Mucosa of stomach (tissue), 1 donor: ENCODE results near the gene DHX38.

Experiments used
- H3K27me3 ChIP-seq: one replicate; pipeline ENCODE4 v1.7.0; 2013; ENCODE audit warnings: mild to moderate bottlenecking, low read length; ENCODE audit not compliant: control insufficient read depth, insufficient read depth
- H3K36me3 ChIP-seq: one replicate; pipeline ENCODE4 v1.7.0; 2013; ENCODE audit warnings: low read length; ENCODE audit not compliant: control insufficient read depth, insufficient read depth
- H3K4me1 ChIP-seq: one replicate; pipeline ENCODE4 v1.7.0; 2013; ENCODE audit warnings: mild to moderate bottlenecking, low read length; ENCODE audit not compliant: control insufficient read depth, insufficient read depth
- H3K4me3 ChIP-seq: one replicate; pipeline ENCODE4 v1.7.0; 2013; ENCODE audit warnings: low read length
- H3K9ac ChIP-seq: one replicate; pipeline ENCODE4 v1.7.0; 2013; ENCODE audit warnings: mild to moderate bottlenecking, low read length, moderate library complexity
- H3K9me3 ChIP-seq: one replicate; pipeline ENCODE4 v1.7.0; 2013; ENCODE audit warnings: mild to moderate bottlenecking, low read length, moderate library complexity; ENCODE audit not compliant: control insufficient read depth
- donor health status: Pancreatic carcinoma.

Gene DHX38

GRCh38 chr16:72110662-72111615 lies 17.3 kb downstream of the DHX38 start:
- peaks cover 20% of the 10 kb centered on the region for H3K36me3 ChIP-seq
- H3K4me3 ChIP-seq = no peak overlapping the region
- H3K9me3 ChIP-seq = no peaks in the 10 kb centered on the region
- H3K9ac ChIP-seq = no peak overlapping the region
- H3K4me1 ChIP-seq = no peaks in the 10 kb centered on the region
- no peaks in the 10 kb centered on the region for H3K27me3 ChIP-seq

DNA sequence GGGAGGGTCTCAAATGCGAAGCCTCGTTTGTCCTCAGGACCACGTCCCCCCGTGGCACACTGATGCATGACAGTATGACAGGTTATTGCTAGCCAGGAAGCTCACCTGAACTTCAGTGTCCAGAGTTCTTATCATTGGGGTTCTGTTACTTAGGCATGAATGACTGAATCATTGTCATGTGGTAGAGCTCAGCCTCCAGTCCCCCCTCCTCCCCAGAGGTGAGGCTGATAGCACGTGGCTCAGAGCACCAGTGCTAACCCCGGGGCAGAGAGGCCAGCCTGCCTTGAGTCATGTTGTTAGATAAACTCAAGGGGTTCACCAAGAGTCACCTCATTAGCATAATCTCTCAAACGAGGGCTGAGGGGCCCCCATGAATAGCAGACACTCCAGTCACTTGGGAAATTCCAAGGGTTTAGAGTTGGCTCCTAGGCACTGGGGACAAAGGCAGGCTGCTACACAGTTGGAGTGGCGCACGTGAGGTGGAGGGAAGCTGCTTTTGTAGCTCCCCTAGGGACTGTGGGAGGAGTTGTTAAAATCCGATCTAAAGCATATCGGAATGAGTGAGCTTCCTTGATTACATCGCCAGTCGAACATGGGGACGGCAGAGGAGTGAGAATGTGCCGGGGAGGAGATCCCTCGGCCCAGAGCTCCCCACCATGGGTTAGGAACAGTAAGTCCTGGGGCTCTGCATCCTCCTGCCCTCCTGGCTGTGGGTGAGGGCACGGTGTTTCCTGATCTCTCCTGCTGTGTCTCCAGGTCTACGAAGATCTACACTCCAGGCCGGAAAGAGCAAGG lies 18.2 kb downstream of the DHX38 start:
- Histone ChIP-seq H3K4me1 (no peaks in the 10 kb centered on the region), H3K4me3 (no peak overlapping the region), H3K27me3 (no peaks in the 10 kb centered on the region), H3K9me3 (no peaks in the 10 kb centered on the region), H3K36me3 (peaks cover 20% of the 10 kb centered on the region), H3K9ac (no peak overlapping the region)

DNA sequence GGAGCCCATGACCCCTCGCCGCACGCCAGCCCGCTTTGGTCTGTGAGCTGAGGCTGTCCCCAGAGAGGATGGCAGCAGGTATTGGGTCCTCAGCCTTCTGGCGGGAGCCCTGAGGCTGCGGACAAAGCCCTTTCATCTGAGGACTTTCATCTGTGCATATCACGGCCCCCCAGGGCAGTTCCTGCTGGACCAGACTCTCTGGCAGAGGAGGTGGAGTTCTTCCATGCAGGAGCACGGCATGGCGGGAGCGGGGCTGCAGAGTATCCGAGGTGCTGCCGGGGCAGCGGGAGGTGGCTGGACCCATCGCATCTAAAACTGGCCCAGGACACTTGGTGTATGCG lies 18.8 kb downstream of the DHX38 start:
- Histone ChIP-seq H3K4me3 (no peak overlapping the region), H3K9me3 (no peaks in the 10 kb centered on the region), H3K9ac (no peak overlapping the region), H3K36me3 (peaks cover 20% of the 10 kb centered on the region), H3K4me1 (no peaks in the 10 kb centered on the region), H3K27me3 (no peaks in the 10 kb centered on the region)

DNA sequence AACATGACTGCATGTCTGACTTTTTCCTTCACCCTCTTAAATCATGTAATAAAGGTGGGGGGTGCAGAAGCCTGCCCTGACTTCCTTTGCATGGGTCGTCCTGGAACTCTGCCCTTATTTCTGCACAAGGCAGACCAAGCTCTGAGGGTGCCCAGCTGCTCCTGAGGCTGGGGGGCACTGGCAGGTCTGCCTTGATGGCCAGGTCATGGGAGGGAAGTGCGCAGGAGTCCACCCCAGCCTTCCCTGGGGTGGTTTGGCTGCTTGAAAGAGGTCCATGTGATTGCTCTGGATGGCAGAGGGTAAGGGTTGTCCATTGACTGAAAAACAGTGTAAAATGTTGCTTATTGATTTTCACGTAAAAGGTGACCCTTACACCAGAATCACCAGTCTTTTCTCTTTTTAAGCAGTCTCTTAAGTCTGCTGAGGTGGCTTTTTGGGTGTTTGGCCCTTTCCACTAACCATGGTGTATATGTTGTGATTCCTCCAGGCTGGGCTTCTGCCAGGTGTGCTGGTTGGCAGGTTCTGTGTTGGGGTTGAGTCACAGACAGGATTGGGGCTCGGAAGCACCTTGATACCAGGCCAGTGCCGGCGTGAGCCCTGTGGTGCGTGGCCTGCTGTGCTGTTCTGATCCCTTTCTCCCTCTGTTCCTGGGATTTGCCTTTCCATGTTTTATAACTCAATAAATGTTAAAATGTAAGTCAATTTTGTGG lies 19.4 kb downstream of the DHX38 start:
- Histone ChIP-seq H3K4me3 (no peak overlapping the region), H3K27me3 (no peaks in the 10 kb centered on the region), H3K36me3 (peaks cover 19% of the 10 kb centered on the region), H3K9ac (no peak overlapping the region), H3K4me1 (no peaks in the 10 kb centered on the region), H3K9me3 (no peaks in the 10 kb centered on the region)

GRCh38 chr16:72113616-72113945 lies 19.9 kb downstream of the DHX38 start:
- H3K4me1 ChIP-seq = no peaks in the 10 kb centered on the region
- H3K4me3 ChIP-seq = no peak overlapping the region
- H3K9ac ChIP-seq = no peak overlapping the region
- H3K9me3 ChIP-seq = no peaks in the 10 kb centered on the region
- H3K27me3 ChIP-seq = no peaks in the 10 kb centered on the region
- H3K36me3 ChIP-seq = peaks cover 17% of the 10 kb centered on the region

- H3K9me3 ChIP-seq = no peaks in the 10 kb centered on the region
- H3K4me3 ChIP-seq = no peak overlapping the region
- H3K27me3 ChIP-seq = no peaks in the 10 kb centered on the region
- H3K4me1 ChIP-seq = peaks cover 5% of the 10 kb centered on the region
- no peaks in the 10 kb centered on the region for H3K36me3 ChIP-seq
- H3K9ac ChIP-seq = no peak overlapping the region
Measured at GRCh38 chr16:72120026-72120425, 26.4 kb downstream of the DHX38 start.

GRCh38 chr16:72122308-72122707 lies 28.7 kb downstream of the DHX38 start:
- H3K27me3 ChIP-seq = no peaks in the 10 kb centered on the region
- H3K4me1 ChIP-seq = peaks cover 15% of the 10 kb centered on the region
- H3K36me3 ChIP-seq = no peaks in the 10 kb centered on the region
- no peaks in the 10 kb centered on the region for H3K9me3 ChIP-seq
- no peak overlapping the region for H3K9ac ChIP-seq
- no peak overlapping the region for H3K4me3 ChIP-seq

DNA sequence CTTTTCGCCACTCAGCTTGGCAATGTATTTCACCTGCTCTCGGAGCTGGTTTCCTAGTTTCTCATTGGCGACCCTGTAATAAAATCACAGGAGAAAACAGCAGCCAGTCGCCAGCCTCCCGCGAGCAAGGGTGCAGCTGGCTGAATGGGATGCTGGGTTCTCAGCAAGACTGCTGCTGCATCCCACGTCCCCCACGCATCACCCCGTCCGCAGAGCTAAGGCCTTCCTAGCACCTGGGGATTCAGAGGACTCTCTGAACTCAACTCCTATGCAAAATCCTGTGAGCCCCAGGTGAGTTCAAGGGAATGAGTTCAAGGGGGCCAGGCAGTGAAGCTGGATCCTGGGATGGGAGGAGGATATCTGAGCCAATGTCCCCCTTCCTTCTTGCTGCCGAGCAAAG lies 29.3 kb downstream of the DHX38 start:
- Histone ChIP-seq H3K4me1 (peaks cover 15% of the 10 kb centered on the region), H3K36me3 (no peaks in the 10 kb centered on the region), H3K4me3 (no peak overlapping the region), H3K9me3 (no peaks in the 10 kb centered on the region), H3K27me3 (no peaks in the 10 kb centered on the region), H3K9ac (no peak overlapping the region)

GRCh38 chr16:72123426-72123825 lies 29.8 kb downstream of the DHX38 start:
- H3K27me3 ChIP-seq = no peaks in the 10 kb centered on the region
- no peak overlapping the region for H3K9ac ChIP-seq
- no peaks in the 10 kb centered on the region for H3K36me3 ChIP-seq
- no peak overlapping the region for H3K4me3 ChIP-seq
- H3K9me3 ChIP-seq = no peaks in the 10 kb centered on the region
- H3K4me1 ChIP-seq = peaks cover 15% of the 10 kb centered on the region

DNA sequence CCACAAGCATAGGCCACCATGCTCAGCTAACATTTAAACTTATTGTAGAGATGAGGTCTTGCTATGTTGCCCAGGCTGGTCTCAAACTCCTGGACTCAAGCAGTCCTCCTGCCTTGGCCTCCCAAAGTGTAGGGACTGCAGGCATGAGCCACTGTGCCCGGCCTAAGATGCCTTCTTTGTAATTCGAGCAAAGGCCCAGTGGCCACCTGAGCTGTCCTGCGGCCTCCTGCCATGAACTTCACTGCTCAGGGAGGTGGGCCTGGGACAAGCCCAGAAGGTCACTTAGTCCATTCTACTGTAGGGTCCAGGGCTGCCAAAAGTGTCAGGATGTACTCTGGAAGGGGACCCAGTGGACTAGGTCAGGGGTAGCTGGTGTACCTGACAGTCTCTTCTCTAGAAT lies 30.5 kb downstream of the DHX38 start:
- Histone ChIP-seq H3K9me3 (no peaks in the 10 kb centered on the region), H3K36me3 (no peaks in the 10 kb centered on the region), H3K27me3 (no peaks in the 10 kb centered on the region), H3K4me1 (peaks cover 15% of the 10 kb centered on the region), H3K4me3 (no peak overlapping the region), H3K9ac (no peak overlapping the region)

DNA sequence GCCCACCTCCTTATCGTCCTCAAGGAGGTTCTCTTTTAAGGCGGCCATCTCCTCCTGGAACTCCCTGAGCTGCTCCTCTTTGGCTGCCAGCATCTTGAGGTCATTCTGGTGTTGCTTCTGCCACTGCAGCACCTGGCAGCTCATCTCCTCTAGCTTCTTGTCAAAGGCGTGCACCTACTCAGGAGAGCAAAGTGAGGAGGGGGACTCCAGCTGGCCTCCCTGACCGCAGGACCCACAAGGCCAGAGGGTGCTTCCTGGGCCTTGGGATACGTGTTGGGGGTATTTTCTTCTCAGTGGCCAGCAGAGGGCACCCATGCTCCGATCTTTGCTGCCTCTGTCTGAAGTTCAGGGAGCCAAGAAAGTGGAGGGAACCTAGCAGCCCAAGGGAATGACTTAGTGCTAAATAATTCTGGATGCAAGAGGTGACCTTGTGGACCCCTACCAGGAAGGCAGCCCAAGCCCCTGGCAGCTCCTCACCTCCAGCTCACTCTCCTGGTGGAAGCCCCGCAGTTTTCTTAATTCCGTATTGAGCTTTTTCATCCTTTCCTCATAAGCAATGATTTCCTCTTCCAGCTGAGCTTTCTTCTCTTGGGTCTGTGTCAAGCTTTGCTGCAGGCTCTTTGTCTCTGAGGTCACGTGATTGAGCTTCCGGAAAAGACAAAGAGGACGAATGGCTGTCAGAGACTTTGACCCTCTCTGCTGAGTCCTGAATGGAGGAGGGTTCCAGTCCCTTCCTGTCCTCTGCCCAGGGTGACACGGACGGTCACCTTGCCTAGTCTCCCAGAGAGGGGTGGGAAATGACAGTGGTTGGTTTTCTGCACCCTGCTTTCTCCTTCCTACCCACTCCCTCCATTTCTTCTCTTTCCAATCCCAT lies 31.4 kb downstream of the DHX38 start:
- H3K4me1 ChIP-seq = peaks cover 15% of the 10 kb centered on the region
- H3K36me3 ChIP-seq = no peaks in the 10 kb centered on the region
- H3K4me3 ChIP-seq = no peak overlapping the region
- H3K9ac ChIP-seq = no peak overlapping the region
- H3K9me3 ChIP-seq = no peaks in the 10 kb centered on the region
- H3K27me3 ChIP-seq = no peaks in the 10 kb centered on the region
